NCI-H1694 (cell line): ENCODE results near the gene KANSL3.

Experiments used
- DNase-seq: peaks from one replicate; lab custom pipeline; 2025; lab: John Stamatoyannopoulos, UW

The KANSL3 gene

DNA sequence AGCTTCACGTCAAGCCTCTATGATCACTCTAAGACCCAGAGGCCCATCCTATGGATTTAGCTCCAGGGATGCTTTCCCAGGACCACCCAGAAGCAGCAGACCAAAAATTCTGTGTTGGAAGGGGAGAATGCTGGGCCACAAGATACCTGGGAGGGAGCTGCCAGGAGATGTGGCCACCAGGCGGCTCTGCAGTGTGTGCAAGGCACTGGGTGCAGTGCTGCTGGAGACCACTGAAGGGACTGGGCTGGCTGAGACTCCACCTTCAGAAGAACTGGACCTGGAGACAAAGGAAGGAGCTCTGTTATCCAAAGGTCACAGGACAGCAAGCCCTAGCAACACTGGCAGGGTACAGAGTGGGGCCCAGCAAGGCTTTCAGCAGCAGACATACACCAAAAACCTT, 34.0 kb downstream of the KANSL3 start:
- no peak for DNase-seq

- no peak for DNase-seq
These were observed 35.7 kb downstream of the KANSL3 start for GRCh38 chr2:96602330-96602823.

DNA sequence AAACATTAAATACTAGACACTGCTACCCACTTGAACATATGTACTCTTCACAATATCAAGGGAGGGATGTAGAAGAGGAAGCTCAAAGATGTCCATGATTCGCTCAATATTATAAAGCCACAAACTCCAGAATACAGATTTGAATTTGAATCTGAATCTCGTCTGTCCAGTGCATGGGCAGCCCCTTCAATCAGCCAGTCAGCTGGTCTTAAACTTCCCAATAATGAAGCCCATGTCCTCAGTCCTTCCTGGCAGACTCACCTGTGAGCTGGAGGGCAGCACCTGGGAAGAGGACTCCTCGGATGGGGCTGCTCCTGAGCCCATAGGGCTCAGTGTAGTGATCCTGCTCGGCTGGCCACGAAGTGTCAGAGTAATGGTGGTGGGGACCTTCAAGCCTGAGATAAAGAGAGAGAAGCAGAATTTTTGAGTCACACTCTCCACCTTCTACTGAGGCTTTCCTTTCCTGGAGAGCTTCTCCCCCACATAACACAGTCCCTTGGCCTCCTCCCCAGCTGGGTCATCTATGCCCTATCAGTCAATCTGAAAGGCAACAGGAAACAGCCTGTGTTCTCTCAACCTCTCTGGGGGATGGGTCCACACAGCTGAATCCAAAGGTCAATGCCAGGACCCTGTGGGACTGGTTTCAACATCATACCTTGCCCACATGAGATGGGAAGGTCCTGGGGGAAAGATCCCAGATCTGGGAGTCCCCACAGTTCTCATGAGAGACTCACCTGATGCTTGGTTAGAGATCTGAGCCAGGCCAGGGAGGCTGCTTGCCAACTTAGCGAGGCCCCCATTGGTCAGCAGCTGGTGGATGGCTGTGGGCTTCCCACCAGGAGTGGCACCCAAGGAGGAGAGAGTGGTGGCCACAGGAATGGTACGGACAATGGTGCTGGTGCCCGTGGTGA, 36.5 kb downstream of the KANSL3 start:
- no peak for DNase-seq

- no peak for DNase-seq
These were observed 38.2 kb downstream of the KANSL3 start for GRCh38 chr2:96599941-96600340.

DNA sequence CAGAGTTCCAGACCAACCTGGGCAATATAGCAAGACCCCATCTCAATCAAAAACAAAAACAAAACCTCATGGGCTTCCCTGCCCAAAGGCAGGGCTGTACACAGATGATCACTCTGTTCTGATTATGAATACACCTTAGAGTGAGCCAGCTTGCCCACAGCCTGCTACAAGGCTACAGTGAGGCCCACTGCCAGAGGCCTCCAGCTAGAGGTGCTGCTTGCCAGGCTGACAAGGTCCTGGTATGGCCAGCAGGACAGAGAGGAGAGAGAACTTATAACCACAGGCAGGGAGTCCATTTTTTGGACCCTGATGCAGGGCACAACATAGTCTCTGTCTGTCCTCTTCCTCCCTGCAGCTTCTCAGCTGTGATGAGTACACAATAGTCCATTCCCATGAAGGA, 41.5 kb downstream of the KANSL3 start:
- DNase-seq = no peak

DNA sequence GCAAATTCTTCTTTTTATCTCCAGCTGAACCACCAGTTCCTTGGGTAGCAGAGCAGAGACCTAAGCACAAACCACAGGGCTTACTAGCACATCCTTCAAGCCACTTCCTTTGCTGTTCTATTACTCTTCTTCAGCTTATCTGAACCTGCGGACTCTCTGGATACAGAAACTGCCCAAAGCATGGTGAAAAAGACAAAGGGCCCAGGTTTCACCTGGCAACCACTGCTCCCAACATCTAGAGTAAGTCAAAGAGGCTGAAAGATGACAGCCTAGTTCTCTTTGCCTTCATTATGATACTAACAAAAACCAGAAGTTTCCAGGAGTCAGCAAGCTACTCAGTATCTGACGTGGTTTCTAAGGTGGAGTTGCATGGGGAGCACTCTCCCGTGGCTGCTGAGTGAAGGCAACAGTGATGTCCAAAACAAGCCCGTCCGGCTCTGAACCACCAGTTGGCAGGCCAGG, 43.4 kb downstream of the KANSL3 start:
- DNase-seq = no peak

- DNase-seq = no peak
These were observed 43.8 kb downstream of the KANSL3 start for GRCh38 chr2:96594282-96594681.

DNA sequence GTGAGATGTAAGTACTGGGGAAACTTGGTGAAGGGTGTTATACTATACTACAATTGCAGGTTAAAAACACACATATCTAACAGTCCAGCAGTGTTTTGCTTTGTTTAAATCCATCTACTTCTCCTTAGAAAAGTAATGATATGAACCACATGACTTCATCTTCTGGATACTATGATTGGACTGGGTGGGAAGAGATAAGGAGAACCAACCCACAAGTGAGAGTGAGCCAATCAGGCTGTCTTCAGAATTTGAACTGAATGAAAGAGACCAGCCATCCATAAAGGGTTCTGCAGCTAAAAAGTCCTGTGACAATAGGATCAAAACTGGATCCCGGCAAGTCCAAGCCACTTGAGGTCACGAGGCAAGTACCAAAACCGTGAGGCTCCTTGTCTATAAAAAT, 46.6 kb downstream of the KANSL3 start:
- DNase-seq = no peak

DNA sequence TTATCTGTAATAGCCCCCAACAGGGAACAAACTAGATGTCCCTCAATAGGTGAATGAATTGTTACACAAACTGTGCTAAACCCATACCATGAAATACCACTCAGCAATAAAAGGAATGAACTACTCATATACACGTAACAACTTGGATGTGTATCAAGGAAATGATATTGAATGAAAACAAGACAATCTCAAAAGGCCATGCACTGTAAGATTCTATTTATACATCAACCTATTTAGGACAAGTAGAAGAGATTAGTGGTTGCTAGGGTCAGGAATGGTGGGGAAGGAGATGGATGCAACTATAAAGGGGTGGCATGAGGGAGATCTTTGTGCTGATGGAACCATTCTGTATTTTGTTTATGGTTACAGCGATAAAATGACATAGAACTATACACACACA, 47.1 kb downstream of the KANSL3 start:
- DNase-seq = no peak

DNA sequence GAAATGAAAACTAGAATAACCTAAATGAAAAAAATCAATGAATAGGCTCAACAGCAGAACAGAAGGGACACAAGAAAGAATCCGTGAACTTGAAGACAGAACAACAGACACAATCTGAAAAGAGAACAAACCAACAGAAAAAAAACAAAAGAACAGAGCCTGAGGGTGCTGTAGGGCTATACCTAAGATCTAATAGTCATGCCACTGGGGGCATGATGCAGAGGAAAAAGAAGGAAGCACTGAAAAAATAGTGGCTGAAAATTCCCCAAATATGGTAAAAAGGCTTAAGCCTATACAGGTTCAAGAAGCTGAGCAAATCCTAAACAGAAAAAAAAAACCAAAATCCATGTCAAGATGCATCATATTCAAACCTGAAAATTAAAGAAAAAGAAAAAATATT, 50.3 kb downstream of the KANSL3 start:
- DNase-seq = no peak

DNA sequence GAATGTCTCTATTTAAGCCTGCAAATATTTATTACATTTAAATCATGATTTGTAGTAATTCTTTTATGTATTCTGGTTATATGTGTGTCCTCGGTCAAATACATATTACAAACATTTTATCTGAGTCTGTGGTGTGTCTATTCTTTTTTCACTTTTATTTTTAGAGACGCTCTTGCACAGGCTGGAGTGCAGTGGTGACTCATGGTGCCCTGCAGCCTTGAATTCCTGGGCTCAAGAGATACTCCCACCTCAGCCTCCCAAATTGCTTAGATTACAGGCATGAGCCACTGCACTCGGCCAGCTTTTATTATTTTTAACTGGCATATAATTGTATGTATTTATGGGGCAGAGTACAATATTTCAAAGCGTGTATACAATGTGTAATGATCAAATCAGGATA, 54.1 kb downstream of the KANSL3 start:
- DNase-seq = no peak

DNA sequence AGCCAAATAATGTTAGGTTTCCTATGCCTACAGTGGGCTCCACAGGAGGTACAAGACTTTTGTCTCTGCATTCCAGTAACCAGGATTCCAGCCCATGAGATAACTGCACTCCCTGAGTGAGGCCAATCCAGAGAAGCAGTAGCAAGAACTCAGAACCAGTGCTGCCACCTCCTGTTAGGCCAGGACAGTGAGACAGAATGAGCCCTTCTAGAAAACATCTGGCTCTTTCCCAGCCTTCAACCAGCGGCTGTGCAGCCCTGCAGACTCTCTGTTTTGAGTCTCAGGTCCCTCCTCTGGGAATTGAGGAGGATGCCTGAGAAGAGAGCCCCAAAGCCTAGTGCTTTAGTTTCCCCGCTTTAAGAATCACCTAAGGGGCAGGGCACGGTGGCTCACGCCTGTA, 57.3 kb downstream of the KANSL3 start:
- DNase-seq = no peak

- DNase-seq = no peak
These were observed 58.7 kb downstream of the KANSL3 start for GRCh38 chr2:96579422-96579821.

DNA sequence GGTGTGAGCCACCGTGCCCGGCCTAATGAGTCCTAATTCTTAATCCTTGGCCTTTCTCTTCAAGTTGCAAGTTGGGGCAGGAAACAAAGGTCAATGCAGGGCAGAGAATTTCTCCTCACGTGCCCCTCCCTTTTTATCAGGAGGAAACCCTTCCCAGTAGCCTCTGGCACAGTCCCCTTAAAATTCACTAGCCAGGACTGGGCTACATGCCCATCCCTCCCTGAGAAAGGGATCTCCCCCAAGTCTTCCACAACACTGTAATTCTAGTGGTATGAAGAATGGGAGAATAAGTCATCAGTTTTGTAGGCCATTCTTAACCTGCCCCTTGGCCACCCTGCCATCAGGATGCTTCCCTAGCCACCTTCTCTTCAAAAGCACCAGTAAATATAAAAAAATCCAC, 59.4 kb downstream of the KANSL3 start:
- no peak for DNase-seq

DNA sequence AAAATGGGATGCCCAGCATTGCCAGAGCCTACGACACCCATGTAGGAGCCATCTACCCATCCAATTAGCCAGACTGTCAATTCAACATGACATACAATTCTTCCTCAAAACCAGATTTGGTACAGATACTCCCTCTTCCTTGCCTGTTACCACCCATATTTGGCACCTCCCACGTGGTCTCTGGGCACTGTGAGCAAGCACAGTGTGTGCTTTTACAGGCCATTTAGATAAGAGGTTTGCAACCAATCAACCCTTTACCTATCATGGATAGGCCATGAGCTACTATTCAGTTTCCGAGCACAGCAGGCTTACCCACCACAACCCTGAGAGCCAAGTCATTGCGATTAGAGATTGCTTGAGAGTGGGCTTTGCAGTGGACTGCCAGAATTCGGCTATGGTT, 60.6 kb downstream of the KANSL3 start:
- no peak for DNase-seq

GRCh38 chr2:96575785-96576456, 62.2 kb downstream of the KANSL3 start:
- DNase-seq = no peak

- no peak for DNase-seq
These were observed 63.7 kb downstream of the KANSL3 start for GRCh38 chr2:96574364-96574763.

DNA sequence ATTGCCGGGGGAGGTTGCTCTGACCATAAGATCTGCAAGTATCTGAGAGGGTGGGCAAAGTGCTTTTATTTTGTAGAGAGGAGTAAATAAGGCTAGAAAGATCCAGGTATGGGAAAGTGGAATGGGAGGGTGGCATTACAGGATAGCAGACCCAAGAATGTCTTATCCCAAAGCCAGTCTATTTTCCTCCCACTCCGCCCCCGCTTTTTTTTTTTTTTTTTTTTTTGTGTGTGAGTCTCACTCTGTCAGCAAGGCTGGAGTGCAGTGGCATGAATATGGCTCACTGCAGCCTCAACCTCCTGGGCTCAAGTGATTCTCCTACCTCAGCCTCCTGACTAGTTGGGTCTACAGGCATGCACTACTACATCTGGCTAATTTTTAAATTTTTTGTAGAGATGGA, 70.0 kb downstream of the KANSL3 start:
- DNase-seq = no peak

- no peak for DNase-seq
These were observed 73.0 kb downstream of the KANSL3 start for GRCh38 chr2:96565111-96565510.

GRCh38 chr2:96564563-96564962, 73.5 kb downstream of the KANSL3 start:
- DNase-seq = no peak

- DNase-seq = no peak
These were observed 74.1 kb downstream of the KANSL3 start for GRCh38 chr2:96564026-96564425.

GRCh38 chr2:96558485-96558884, 79.6 kb downstream of the KANSL3 start:
- DNase-seq = no peak

DNA sequence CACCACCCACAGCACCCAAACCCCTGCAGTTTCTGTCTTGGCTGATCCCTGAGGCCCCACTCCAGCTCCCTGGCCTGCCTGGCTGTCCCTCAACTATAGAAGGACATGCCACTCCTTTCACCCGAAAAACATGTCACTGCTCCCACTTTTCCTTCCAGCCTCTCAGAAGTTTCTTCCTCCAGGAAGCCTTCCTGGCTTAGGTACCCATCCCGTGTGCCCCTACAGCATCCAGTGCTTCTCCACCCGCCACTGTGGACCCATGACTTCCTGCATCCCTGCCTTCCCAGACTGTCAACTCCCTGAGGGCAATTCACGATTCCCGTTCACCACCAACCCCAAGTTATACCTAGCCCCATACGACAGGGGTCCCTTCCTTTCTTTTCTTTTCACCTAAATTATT, 80.1 kb downstream of the KANSL3 start:
- DNase-seq = no peak
